Neural crest cell (in vitro differentiated cells): ENCODE data around the gene SRSF10. TPM values are rescaled to one million over a fixed set of nuclear protein-coding genes. Genes with fewer than 3 reads are reported as not detected.

ENCODE experiments used
- DNase-seq: peaks from one replicate; pipeline ENCODE4 v3.0.0; 2021; ENCODE audit warnings: low read depth, mixed read lengths, low spot score
- H3K27ac Mint-ChIP-seq: one replicate; pipeline ENCODE4 v1.8.0; 2021; ENCODE audit warnings: mild to moderate bottlenecking, mixed read lengths; ENCODE audit not compliant: unreplicated experiment
- H3K27me3 Mint-ChIP-seq: 2 replicates; pipeline ENCODE4 v1.8.0; 2021; ENCODE audit warnings: low read depth, mild to moderate bottlenecking, mixed read lengths
- H3K36me3 Mint-ChIP-seq: 2 replicates; pipeline ENCODE4 v1.8.0; 2021; ENCODE audit warnings: low read depth, mild to moderate bottlenecking, mixed read lengths
- H3K4me1 Mint-ChIP-seq: 2 replicates; pipeline ENCODE4 v1.8.0; 2021; ENCODE audit warnings: mixed read lengths
- H3K4me3 Mint-ChIP-seq: one replicate; pipeline ENCODE4 v1.8.0; 2021; ENCODE audit warnings: mild to moderate bottlenecking, mixed read lengths
- H3K9me3 Mint-ChIP-seq: 2 replicates; pipeline ENCODE4 v1.8.0; 2021; ENCODE audit warnings: mixed read lengths
- CTCF ChIP-seq: fragments of 200-600 bp; sonication (generic); conservative IDR thresholded peaks from 2 replicates; pipeline ENCODE4 v1.5.0; 2021; ENCODE audit warnings: antibody characterized with exemption, mild to moderate bottlenecking
- total RNA-seq: library from RNA; stranded (reverse); gene quantifications from 2 replicates; pipeline ENCODE4 v1.2.1, GENCODE V29; 2021

The SRSF10 gene
- total RNA-seq, 1 donor from 2014 or later, result 228 TPM

GRCh38 chr1:24003331-24003972, 23.3 kb upstream of the SRSF10 start:
- DNase-seq, result no peak
- TF ChIP-seq CTCF, result no peak
- H3K36me3 Mint-ChIP-seq, result no peaks in the 10 kb centered on the region
- H3K4me3 Mint-ChIP-seq, result no peak overlapping the region
- peaks cover 19% of the 10 kb centered on the region for H3K27me3 Mint-ChIP-seq
- no peaks in the 10 kb centered on the region for H3K4me1 Mint-ChIP-seq
- H3K9me3 Mint-ChIP-seq, result no peaks in the 10 kb centered on the region
- H3K27ac Mint-ChIP-seq, result no peak overlapping the region

DNA sequence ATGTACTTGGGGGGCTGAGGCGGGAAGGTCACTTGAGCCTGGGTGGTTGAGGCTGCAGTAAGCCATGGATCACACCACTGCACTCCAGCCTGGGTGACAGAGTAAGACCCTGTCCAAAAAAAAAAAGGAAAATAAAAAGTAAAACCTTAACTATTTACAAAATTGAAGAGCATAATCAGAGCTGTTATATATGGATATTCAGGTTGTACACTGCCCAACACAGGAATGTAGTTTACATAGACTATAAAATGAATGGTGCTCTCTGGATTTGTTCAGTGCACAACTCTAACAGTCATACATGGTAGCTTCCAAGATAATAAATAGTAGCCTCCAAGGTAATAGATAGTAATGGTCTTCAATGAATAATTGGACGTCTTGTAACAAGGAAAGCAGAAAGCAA, 22.6 kb upstream of the SRSF10 start:
- no peak for TF ChIP-seq CTCF
- peaks cover 19% of the 10 kb centered on the region for H3K27me3 Mint-ChIP-seq
- H3K4me3 Mint-ChIP-seq, result no peak overlapping the region
- H3K36me3 Mint-ChIP-seq, result no peaks in the 10 kb centered on the region
- DNase-seq, result no peak
- H3K4me1 Mint-ChIP-seq, result no peaks in the 10 kb centered on the region
- H3K9me3 Mint-ChIP-seq, result no peaks in the 10 kb centered on the region
- H3K27ac Mint-ChIP-seq, result no peak overlapping the region

DNA sequence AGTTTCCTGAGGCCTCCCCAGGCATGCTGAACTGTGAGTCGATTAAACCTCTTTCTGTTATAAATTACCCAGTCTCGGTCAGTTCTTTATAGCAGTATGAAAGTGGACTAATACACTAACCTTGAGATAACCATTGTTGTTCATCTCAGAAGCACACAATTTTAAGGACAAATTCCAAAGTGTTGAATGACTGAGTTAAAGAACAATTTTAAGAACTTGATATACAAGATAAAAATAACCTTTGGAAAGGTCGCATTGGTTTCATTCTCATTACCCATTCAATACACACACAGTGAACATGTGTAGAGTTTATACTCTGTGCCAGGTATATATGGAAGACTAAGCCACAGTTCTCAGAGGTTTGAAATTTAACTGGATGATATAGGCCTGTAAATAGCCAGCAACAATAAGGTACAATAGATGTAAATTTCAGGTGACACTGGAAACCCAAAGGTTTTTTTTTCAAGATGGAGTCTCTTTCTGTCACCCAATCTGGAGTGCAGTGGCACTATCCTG, 19.1 kb upstream of the SRSF10 start:
- no peaks in the 10 kb centered on the region for H3K36me3 Mint-ChIP-seq
- no peak overlapping the region for H3K27ac Mint-ChIP-seq
- no peak overlapping the region for H3K4me3 Mint-ChIP-seq
- H3K4me1 Mint-ChIP-seq, result no peaks in the 10 kb centered on the region
- DNase-seq, result no peak
- H3K9me3 Mint-ChIP-seq, result peaks cover 2% of the 10 kb centered on the region
- no peak for TF ChIP-seq CTCF
- peaks cover 12% of the 10 kb centered on the region for H3K27me3 Mint-ChIP-seq

DNA sequence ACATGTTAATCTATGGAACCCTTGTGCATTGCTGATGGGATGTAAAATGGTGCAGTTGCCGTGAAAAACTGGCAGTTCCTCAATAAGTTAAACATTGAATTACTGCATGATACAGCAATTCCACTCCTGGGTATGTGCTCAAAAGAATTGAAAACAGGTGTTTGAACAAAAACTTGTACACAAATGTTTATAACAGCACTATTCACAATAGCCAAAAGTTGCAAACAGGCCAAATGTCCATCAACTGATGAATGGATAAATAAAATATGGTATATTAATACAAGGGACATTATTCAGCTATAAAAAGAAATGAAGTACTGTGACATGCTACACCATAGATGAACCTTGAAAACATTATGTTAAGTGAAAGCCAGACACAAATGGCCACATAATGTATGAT, 17.7 kb upstream of the SRSF10 start:
- Mint-ChIP-seq H3K4me3 (no peak overlapping the region), H3K36me3 (no peaks in the 10 kb centered on the region), H3K9me3 (peaks cover 2% of the 10 kb centered on the region), H3K4me1 (no peaks in the 10 kb centered on the region), H3K27ac (no peak overlapping the region), H3K27me3 (peaks cover 6% of the 10 kb centered on the region)
- no peak for DNase-seq
- TF ChIP-seq CTCF, result no peak

DNA sequence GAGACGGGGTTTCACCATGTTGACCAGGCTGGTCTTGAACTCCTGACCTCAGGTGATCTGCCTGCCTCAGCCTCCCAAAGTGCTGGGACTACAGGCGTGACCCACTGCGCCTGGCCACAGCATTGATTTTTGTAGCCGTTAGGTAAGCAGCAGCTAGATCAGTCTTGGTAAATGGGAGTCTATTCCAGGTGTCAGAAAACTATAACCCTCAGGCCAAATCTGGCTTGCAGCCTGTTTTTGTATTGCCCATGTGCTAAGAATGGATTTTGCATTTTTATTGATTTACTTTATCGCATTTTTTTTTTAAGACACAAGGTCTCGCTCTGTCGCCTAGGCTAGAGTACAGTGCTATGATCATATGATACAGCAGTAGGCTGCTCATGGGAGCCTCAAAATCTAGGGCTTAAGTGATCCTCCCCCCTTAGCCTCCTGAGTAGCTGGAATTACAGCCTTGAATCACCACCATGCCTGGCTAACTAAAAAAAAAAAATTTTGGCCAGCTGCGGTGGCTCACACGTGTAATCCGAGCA, 16.6 kb upstream of the SRSF10 start:
- no peak for TF ChIP-seq CTCF
- H3K4me1 Mint-ChIP-seq, result no peaks in the 10 kb centered on the region
- H3K9me3 Mint-ChIP-seq, result peaks cover 2% of the 10 kb centered on the region
- DNase-seq, result no peak
- H3K27me3 Mint-ChIP-seq, result peaks cover 3% of the 10 kb centered on the region
- H3K4me3 Mint-ChIP-seq, result no peak overlapping the region
- no peaks in the 10 kb centered on the region for H3K36me3 Mint-ChIP-seq
- no peak overlapping the region for H3K27ac Mint-ChIP-seq
